Measurements from ENCODE around the gene CT83. TPM values are rescaled to one million over a fixed set of nuclear protein-coding genes. Genes with fewer than 3 reads are reported as not detected.

CT83 gene
- total RNA-seq, 1 experiment from 2014 or later = not detected

- Histone ChIP-seq H3K4me2 (ENCODE audit: low read length) (no peak overlapping the region), H3K27me3 (ENCODE audit: insufficient read depth, low read length) (no peaks in the 10 kb centered on the region), H3K36me3 (ENCODE audit: control insufficient read depth in 1 of 2, insufficient read depth in 2 of 2, low read length in 2 of 2) (no peaks in the 10 kb centered on the region), H3K79me2 (ENCODE audit: insufficient read depth, low read length) (no peaks in the 10 kb centered on the region), H4K20me1 (ENCODE audit: insufficient read depth) (no peaks in the 10 kb centered on the region), H3K9ac (ENCODE audit: low read length) (no peak overlapping the region), H3K4me3 (replicated peaks in 1 of 2; ENCODE audit: low read depth in 1 of 2, low read length in 2 of 2) (no peak overlapping the region), H3K9me3 (ENCODE audit: control insufficient read depth in 1 of 2, insufficient read depth in 1 of 2, low read depth in 1 of 2, low read length in 2 of 2) (no peaks in the 10 kb centered on the region), H3K4me1 (ENCODE audit: control insufficient read depth in 1 of 2, insufficient read depth in 2 of 2, low read length in 2 of 2) (no peaks in the 10 kb centered on the region), H3K27ac (ENCODE audit: low read depth, low read length) (no peak overlapping the region), H3K9me2 (ENCODE audit: insufficient read depth) (no peaks in the 10 kb centered on the region), H2AFZ (ENCODE audit: low read depth, low read length, poor library complexity, severe bottlenecking) (no peak overlapping the region)
- CTCF ChIA-PET = no interaction called here
- intact Hi-C loops (cut with micrococcal nuclease) = no loop called here
- RAD21 ChIA-PET (ENCODE audit: low non-redundant PET in 1 of 2, low total read pairs in 2 of 2, uncharacterized antibody in 2 of 2, unreplicated experiment in 2 of 2) = no interaction called here
- TF ChIP-seq CEBPB (IDR thresholded peaks at IDR 0.05; ENCODE audit: low read depth) (no peak), EZH2phosphoT487 (IDR thresholded peaks at IDR 0.05; ENCODE audit: borderline replicate concordance) (no peak), YY1 (IDR thresholded peaks at IDR 0.05; ENCODE audit: extremely low read depth, insufficient replicate concordance, low read depth, low read length) (no peak), POLR2A (IDR thresholded peaks at IDR 0.05; ENCODE audit: borderline replicate concordance, extremely low read depth, insufficient read depth, insufficient read length) (no peak), CBX3 (IDR thresholded peaks at IDR 0.05; ENCODE audit: low read depth) (no peak), POLR2AphosphoS5 (IDR thresholded peaks at IDR 0.05; ENCODE audit: low read depth, low read length) (no peak), SP1 (IDR thresholded peaks at IDR 0.05; ENCODE audit: low read depth) (no peak), ZFX (IDR thresholded peaks at IDR 0.05) (no peak), CTCF (IDR thresholded peaks at IDR 0.05 in 2 of 3, conservative IDR thresholded peaks at IDR 0.05 in 1 of 3; ENCODE audit: borderline replicate concordance in 1 of 3, insufficient read depth in 1 of 3, low read depth in 2 of 3, low read length in 2 of 3) (no peak), REST (IDR thresholded peaks at IDR 0.05; ENCODE audit: low read depth) (no peak), MAX (IDR thresholded peaks at IDR 0.05) (no peak), JUND (IDR thresholded peaks at IDR 0.05) (no peak), ZBTB33 (IDR thresholded peaks at IDR 0.05; ENCODE audit: extremely low read depth, insufficient replicate concordance, low read length) (no peak)
- BruUV-seq (replicated peaks) = no TSS peak
- DNase-seq (ENCODE audit: low read depth, low spot score) (no peak), ATAC-seq (no peak)
- POLR2A ChIA-PET = no interaction called here
Observed at GRCh38 chrX:116449156-116449555, 13.6 kb downstream of the CT83 start.
